Measurements from ENCODE around the gene GIPC1. TPM values are rescaled to one million over a fixed set of nuclear protein-coding genes. Genes with fewer than 3 reads are reported as not detected.
A peak's percentile ranks its signal among the peaks of the same experiment; 100 is the strongest.

The GIPC1 gene
- total and polyA plus RNA-seq, 9 of the 15 experiments (the other 6 are each of a cell fraction or from before 2014, with no cell fraction given), result 0.49 to 54.7 (median 24.8) TPM

DNA sequence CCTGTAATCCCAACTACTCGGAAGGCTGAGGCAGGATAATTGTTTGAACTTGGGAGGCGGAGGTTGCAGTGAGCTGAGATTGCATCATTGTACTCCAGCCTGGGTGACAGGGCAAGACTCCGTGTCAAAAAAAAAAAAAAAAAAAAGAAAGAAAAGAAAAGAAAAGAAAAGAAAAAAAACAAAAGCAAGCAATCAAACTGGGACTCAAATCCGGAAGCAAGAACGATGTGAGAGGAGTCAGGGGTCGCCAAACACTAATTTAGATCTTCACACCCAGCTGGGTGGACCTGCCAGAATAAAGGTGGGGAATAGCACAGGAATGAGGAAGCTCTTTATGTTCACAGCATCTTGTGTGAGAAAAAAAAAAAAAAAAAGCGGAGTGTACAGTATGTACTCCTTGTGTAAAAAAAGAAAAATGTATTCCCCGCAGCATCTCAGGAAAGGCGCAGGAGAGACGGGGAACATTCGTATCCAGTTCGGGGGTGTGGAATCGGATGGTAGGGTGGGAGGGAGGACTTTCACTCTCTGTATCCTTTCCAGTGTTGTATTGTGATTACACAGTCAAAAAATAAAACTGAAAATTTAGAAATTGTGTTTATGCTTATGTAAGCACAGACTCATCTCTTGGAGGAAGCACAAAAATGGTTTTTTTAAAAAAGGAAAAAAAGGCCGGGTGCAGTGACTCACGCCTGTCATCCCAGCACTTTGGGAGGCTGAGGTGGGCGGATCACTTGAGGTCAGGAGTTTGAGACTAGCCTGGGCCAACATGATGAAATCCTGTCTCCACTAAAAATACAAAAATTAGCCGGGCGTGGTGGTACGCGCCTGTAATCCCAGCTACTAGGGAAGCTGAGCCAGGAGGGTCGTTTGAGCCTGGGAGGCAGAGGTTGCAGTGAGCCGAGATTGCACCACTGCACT is 14.6 kb upstream of the GIPC1 start (continued):
- TF ChIP-seq, protein P1, sequence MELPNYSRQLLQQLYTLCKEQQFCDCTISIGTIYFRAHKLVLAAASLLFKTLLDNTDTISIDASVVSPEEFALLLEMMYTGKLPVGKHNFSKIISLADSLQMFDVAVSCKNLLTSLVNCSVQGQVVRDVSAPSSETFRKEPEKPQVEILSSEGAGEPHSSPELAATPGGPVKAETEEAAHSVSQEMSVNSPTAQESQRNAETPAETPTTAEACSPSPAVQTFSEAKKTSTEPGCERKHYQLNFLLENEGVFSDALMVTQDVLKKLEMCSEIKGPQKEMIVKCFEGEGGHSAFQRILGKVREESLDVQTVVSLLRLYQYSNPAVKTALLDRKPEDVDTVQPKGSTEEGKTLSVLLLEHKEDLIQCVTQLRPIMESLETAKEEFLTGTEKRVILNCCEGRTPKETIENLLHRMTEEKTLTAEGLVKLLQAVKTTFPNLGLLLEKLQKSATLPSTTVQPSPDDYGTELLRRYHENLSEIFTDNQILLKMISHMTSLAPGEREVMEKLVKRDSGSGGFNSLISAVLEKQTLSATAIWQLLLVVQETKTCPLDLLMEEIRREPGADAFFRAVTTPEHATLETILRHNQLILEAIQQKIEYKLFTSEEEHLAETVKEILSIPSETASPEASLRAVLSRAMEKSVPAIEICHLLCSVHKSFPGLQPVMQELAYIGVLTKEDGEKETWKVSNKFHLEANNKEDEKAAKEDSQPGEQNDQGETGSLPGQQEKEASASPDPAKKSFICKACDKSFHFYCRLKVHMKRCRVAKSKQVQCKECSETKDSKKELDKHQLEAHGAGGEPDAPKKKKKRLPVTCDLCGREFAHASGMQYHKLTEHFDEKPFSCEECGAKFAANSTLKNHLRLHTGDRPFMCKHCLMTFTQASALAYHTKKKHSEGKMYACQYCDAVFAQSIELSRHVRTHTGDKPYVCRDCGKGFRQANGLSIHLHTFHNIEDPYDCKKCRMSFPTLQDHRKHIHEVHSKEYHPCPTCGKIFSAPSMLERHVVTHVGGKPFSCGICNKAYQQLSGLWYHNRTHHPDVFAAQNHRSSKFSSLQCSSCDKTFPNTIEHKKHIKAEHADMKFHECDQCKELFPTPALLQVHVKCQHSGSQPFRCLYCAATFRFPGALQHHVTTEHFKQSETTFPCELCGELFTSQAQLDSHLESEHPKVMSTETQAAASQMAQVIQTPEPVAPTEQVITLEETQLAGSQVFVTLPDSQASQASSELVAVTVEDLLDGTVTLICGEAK (IDR thresholded peaks at IDR 0.05), result peak; percentile 56; the same call in 1 of the 2 replicates
- TF ChIP-seq, protein P1 (CRISPR knock-in tag; IDR thresholded peaks at IDR 0.05), result no peak
- peak; percentile 55 for TF ChIP-seq ZNF175 (CRISPR knock-in tag; IDR thresholded peaks at IDR 0.05; ENCODE audit: low read depth)
- no peak for TF ChIP-seq BCL6 (CRISPR knock-in tag; IDR thresholded peaks at IDR 0.05)
- TF ChIP-seq JUND (IDR thresholded peaks at IDR 0.05; ENCODE audit: borderline replicate concordance, low read depth, low read length), result peak; percentile 74
- no peak for TF ChIP-seq JUND (tag; IDR thresholded peaks at IDR 0.05; ENCODE audit: borderline replicate concordance, low read depth, low read length)
- TF ChIP-seq CBFA2T3 (IDR thresholded peaks at IDR 0.05), result no peak
- no peak for TF ChIP-seq SIX5 (IDR thresholded peaks at IDR 0.05; ENCODE audit: borderline replicate concordance in 1 of 2, insufficient read depth in 1 of 2, low read depth in 1 of 2, low read length in 2 of 2)
- TF ChIP-seq, protein P2, sequence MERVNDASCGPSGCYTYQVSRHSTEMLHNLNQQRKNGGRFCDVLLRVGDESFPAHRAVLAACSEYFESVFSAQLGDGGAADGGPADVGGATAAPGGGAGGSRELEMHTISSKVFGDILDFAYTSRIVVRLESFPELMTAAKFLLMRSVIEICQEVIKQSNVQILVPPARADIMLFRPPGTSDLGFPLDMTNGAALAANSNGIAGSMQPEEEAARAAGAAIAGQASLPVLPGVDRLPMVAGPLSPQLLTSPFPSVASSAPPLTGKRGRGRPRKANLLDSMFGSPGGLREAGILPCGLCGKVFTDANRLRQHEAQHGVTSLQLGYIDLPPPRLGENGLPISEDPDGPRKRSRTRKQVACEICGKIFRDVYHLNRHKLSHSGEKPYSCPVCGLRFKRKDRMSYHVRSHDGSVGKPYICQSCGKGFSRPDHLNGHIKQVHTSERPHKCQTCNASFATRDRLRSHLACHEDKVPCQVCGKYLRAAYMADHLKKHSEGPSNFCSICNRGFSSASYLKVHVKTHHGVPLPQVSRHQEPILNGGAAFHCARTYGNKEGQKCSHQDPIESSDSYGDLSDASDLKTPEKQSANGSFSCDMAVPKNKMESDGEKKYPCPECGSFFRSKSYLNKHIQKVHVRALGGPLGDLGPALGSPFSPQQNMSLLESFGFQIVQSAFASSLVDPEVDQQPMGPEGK (CRISPR knock-in tag; IDR thresholded peaks at IDR 0.05; ENCODE audit: borderline replicate concordance), result no peak
- TF ChIP-seq EP300 (IDR thresholded peaks at IDR 0.05; ENCODE audit: low read length), result no peak
- no peak for TF ChIP-seq ZNF224 (CRISPR knock-in tag; IDR thresholded peaks at IDR 0.05)
- no peak for TF ChIP-seq GABPB1 (CRISPR knock-in tag; IDR thresholded peaks at IDR 0.05)
- TF ChIP-seq SMC3 (conservative IDR thresholded peaks at IDR 0.05; ENCODE audit: insufficient read depth, low read depth, low read length), result no peak
- no peak for TF ChIP-seq XRCC3 (IDR thresholded peaks at IDR 0.05)
- TF ChIP-seq NBN (IDR thresholded peaks at IDR 0.05; ENCODE audit: low read depth), result peak; percentile 54
- no peak for TF ChIP-seq ZBTB1 (CRISPR knock-in tag; IDR thresholded peaks at IDR 0.05; ENCODE audit: borderline replicate concordance, low read depth)

All from K562 (cell line).